HepG2 (cell line): ENCODE results near the gene CBFA2T2. TPM values are rescaled to one million over a fixed set of nuclear protein-coding genes. Genes with fewer than 3 reads are reported as not detected.

Experiments
- BRD4 ChIP-seq: sonication (generic); formaldehyde crosslinking; IDR thresholded peaks from 2 replicates; pipeline ENCODE4 v1.4.0; 2020; ENCODE audit warnings: missing genetic modification reagents
- CERS6 ChIP-seq: sonication (generic); formaldehyde crosslinking; IDR thresholded peaks from 2 replicates; pipeline ENCODE4 v1.5.0; 2020; ENCODE audit warnings: missing genetic modification reagents
- CREB3 ChIP-seq: sonication (generic); formaldehyde crosslinking; IDR thresholded peaks from 2 replicates; pipeline ENCODE4 v1.5.0; 2020; ENCODE audit warnings: missing genetic modification reagents
- DR1 ChIP-seq: sonication (generic); formaldehyde crosslinking; IDR thresholded peaks from 2 replicates; pipeline ENCODE4 v1.8.0; 2021; ENCODE audit warnings: mild to moderate bottlenecking, missing genetic modification reagents, inconsistent platforms
- MBD4 ChIP-seq: IDR thresholded peaks from 2 replicates; pipeline ENCODE4 v1.6.1; 2012; ENCODE audit warnings: low read length, inconsistent platforms, borderline replicate concordance
- RFX1 ChIP-seq: fragments of 450-650 bp; IDR thresholded peaks from 2 replicates; pipeline ENCODE4 v1.6.1; 2017
- RFX5 ChIP-seq: IDR thresholded peaks from 2 replicates; pipeline ENCODE4 v1.6.1; 2011; ENCODE audit warnings: low read depth, low read length, improper control_type of control experiment
- TBX2 ChIP-seq: sonication (generic); formaldehyde crosslinking; IDR thresholded peaks from 2 replicates; pipeline ENCODE4 v1.5.0; 2020; ENCODE audit warnings: missing genetic modification reagents, mild to moderate bottlenecking, borderline replicate concordance
- THAP9 ChIP-seq: sonication (generic); formaldehyde crosslinking; IDR thresholded peaks from 2 replicates; pipeline ENCODE4; 2020; ENCODE audit warnings: missing genetic modification reagents, mild to moderate bottlenecking, borderline replicate concordance
- ZBTB49 ChIP-seq: sonication (generic); formaldehyde crosslinking; IDR thresholded peaks from 2 replicates; pipeline ENCODE4 v1.4.0; 2020; ENCODE audit warnings: missing genetic modification reagents, borderline replicate concordance
- ZNF318 ChIP-seq: sonication (generic); formaldehyde crosslinking; IDR thresholded peaks from 2 replicates; pipeline ENCODE4 v1.4.0; 2020; ENCODE audit warnings: mild to moderate bottlenecking, missing genetic modification reagents
- polyA plus RNA-seq, 8 experiments: library from polyadenylated mRNA; depleted of rRNA in 3 of 8; stranded (reverse) in 7 of 8; unstranded in 1 of 8; fragments of >200 nt; fragmentation: Illumina TruSeq in 4 of 8; extraction: Trizol in 4 of 8; gene quantifications; 2 replicates each; pipeline versions ENCODE4 v1.2.1 to v1.2.3, GENCODE V29; 2011 to 2016; ENCODE audit warnings: low read depth in 4 of 8, missing spikeins in 1 of 8, mixed read lengths in 1 of 8; ENCODE audit not compliant: insufficient read depth in 1 of 8
- total RNA-seq, 5 experiments: library from RNA; depleted of rRNA; stranded (reverse); fragments of >200 nt; fragmentation: Illumina TruSeq; extraction: Trizol; gene quantifications; 2 replicates each; pipeline ENCODE4 v1.2.3, GENCODE V29; 2016; ENCODE audit warnings: low read depth in 1 of 5

The CBFA2T2 gene
- total and polyA plus RNA-seq, 2 of the 13 experiments (the other 11 are each of a cell fraction or from before 2014, with no cell fraction given): 6.3 to 21.2 TPM

- TF ChIP-seq CREB3 (CRISPR knock-in tag) (no peak), RFX5 (peak; percentile 66; the same call in 1 of the 2 replicates), TBX2 (CRISPR knock-in tag) (no peak), RFX1 (no peak), ZNF318 (0 out of 2 replicates have a peak, but pooled peaks have one; percentile 48), MBD4 (no peak), CERS6 (CRISPR knock-in tag) (no peak), ZBTB49 (CRISPR knock-in tag) (no peak), DR1 (no peak), THAP9 (CRISPR knock-in tag) (no peak), BRD4 (CRISPR knock-in tag) (no peak)
These were observed 72.1 kb downstream of the CBFA2T2 start (continued) for GRCh38 chr20:33561692-33562601.
